OCI-LY1 (cell line): ENCODE results near the gene MAJIN.

Experiments
- H2AFZ ChIP-seq: fragments of 200-600 bp; sonication (generic), shearing (Covaris generic); 2 replicates; pipeline ENCODE4 v1.6.0; 2014; ENCODE audit warnings: antibody characterized with exemption, mild to moderate bottlenecking, low read length
- H3F3A ChIP-seq: fragments of 200-600 bp; sonication (generic), shearing (Covaris generic); 2 replicates; pipeline ENCODE4 v1.6.0; 2014; ENCODE audit warnings: mild to moderate bottlenecking, antibody characterized with exemption, low read length, moderate library complexity; ENCODE audit not compliant: insufficient read depth
- H3K27ac ChIP-seq: fragments of 200-600 bp; sonication (generic); 2 replicates; pipeline ENCODE4 v1.5.1; 2014; ENCODE audit warnings: low read length, mixed run types, mild to moderate bottlenecking, low read depth; ENCODE audit not compliant: poor library complexity, severe bottlenecking
- H3K27me3 ChIP-seq: fragments of 200-600 bp; sonication (generic); 2 replicates; pipeline ENCODE4 v1.6.0; 2014; ENCODE audit warnings: antibody characterized with exemption, mild to moderate bottlenecking, low read length, moderate library complexity; ENCODE audit not compliant: insufficient read depth
- H3K36me3 ChIP-seq: fragments of 200-600 bp; sonication (generic); 2 replicates; pipeline ENCODE4 v1.6.1; 2014; ENCODE audit warnings: mild to moderate bottlenecking, antibody characterized with exemption, low read length, moderate library complexity, mixed read lengths; ENCODE audit not compliant: insufficient read depth
- H3K4me1 ChIP-seq: fragments of 200-600 bp; sonication (generic); 2 replicates; pipeline ENCODE4 v1.5.1; 2014; ENCODE audit warnings: mild to moderate bottlenecking, low read length, moderate library complexity; ENCODE audit not compliant: insufficient read depth, severe bottlenecking
- H3K4me2 ChIP-seq: fragments of 200-600 bp; sonication (generic), shearing (Covaris generic); 2 replicates; pipeline ENCODE4 v1.6.1; 2014; ENCODE audit warnings: low read length
- H3K4me3 ChIP-seq: fragments of 200-600 bp; sonication (generic); 2 replicates; pipeline ENCODE4 v1.5.1; 2014; ENCODE audit warnings: low read length, low read depth, mild to moderate bottlenecking, mixed read lengths; ENCODE audit not compliant: poor library complexity, severe bottlenecking
- H3K79me2 ChIP-seq: fragments of 200-600 bp; shearing (Covaris generic); 2 replicates; pipeline ENCODE4 v1.6.1; 2016; ENCODE audit warnings: mixed run types, low read length, mixed read lengths; ENCODE audit not compliant: insufficient read depth
- H3K9ac ChIP-seq: fragments of 200-600 bp; sonication (generic), shearing (Covaris generic); 2 replicates; pipeline ENCODE4 v1.6.1; 2014; ENCODE audit warnings: mild to moderate bottlenecking, low read length, mixed read lengths
- H3K9me2 ChIP-seq: fragments of 200-600 bp; sonication (generic), shearing (Covaris generic); 2 replicates; pipeline ENCODE4 v1.6.1; 2014; ENCODE audit warnings: low read depth, mild to moderate bottlenecking, low read length, mixed read lengths
- H3K9me3 ChIP-seq: fragments of 200-600 bp; shearing (Covaris generic); 2 replicates; pipeline ENCODE4 v1.6.1; 2014; ENCODE audit warnings: low read length, mixed read lengths
- H4K20me1 ChIP-seq: fragments of 200-600 bp; sonication (generic), shearing (Covaris generic); 2 replicates; pipeline ENCODE4 v1.6.0; 2016; ENCODE audit warnings: mild to moderate bottlenecking, low read length; ENCODE audit not compliant: insufficient read depth
- CTCF ChIP-seq: fragments of 200-600 bp; sonication (generic), shearing (Covaris generic); IDR thresholded peaks from 2 replicates; pipeline ENCODE4 v1.5.1; 2017; ENCODE audit warnings: mild to moderate bottlenecking, antibody characterized with exemption, low read length, moderate library complexity, mixed read lengths
- EZH2 ChIP-seq: fragments of 200-600 bp; sonication (generic), shearing (Covaris generic); IDR thresholded peaks from 2 replicates; pipeline ENCODE4 v1.8.0; 2017; ENCODE audit warnings: borderline replicate concordance, mixed run types, mild to moderate bottlenecking, antibody characterized with exemption, low read length, moderate library complexity, mixed read lengths

Gene MAJIN

GRCh38 chr11:64932324-64932723 lies 39.6 kb downstream of the MAJIN start:
- no peaks in the 10 kb centered on the region for H3K4me1 ChIP-seq
- H3K9ac ChIP-seq, result no peak overlapping the region
- peaks cover 33% of the 10 kb centered on the region for H3K36me3 ChIP-seq
- H3K27ac ChIP-seq, result no peak overlapping the region
- no peaks in the 10 kb centered on the region for H4K20me1 ChIP-seq
- no peaks in the 10 kb centered on the region for H3K27me3 ChIP-seq
- no peaks in the 10 kb centered on the region for H3K9me3 ChIP-seq
- H3K4me2 ChIP-seq, result no peak overlapping the region
- H3K79me2 ChIP-seq, result no peaks in the 10 kb centered on the region
- H3F3A ChIP-seq, result no peaks in the 10 kb centered on the region
- H3K4me3 ChIP-seq, result no peak overlapping the region
- H3K9me2 ChIP-seq, result no peaks in the 10 kb centered on the region
- TF ChIP-seq EZH2 (no peak), CTCF (no peak)
- no peak overlapping the region for H2AFZ ChIP-seq

- no peak overlapping the region for H3K9ac ChIP-seq
- H3K4me3 ChIP-seq, result no peak overlapping the region
- no peak overlapping the region for H3K27ac ChIP-seq
- H2AFZ ChIP-seq, result no peak overlapping the region
- H3K79me2 ChIP-seq, result no peaks in the 10 kb centered on the region
- no peak for TF ChIP-seq CTCF
- no peak for TF ChIP-seq EZH2
- H3K9me3 ChIP-seq, result no peaks in the 10 kb centered on the region
- no peak overlapping the region for H3K4me2 ChIP-seq
- H4K20me1 ChIP-seq, result no peaks in the 10 kb centered on the region
- H3K9me2 ChIP-seq, result no peaks in the 10 kb centered on the region
- H3F3A ChIP-seq, result no peaks in the 10 kb centered on the region
- H3K27me3 ChIP-seq, result no peaks in the 10 kb centered on the region
- peaks cover 33% of the 10 kb centered on the region for H3K36me3 ChIP-seq
- H3K4me1 ChIP-seq, result peaks cover 2% of the 10 kb centered on the region
These were observed 40.6 kb downstream of the MAJIN start for GRCh38 chr11:64931290-64931689.

- Histone ChIP-seq H3K4me1 (peaks cover 9% of the 10 kb centered on the region), H3K27me3 (no peaks in the 10 kb centered on the region), H3K36me3 (peaks cover 33% of the 10 kb centered on the region), H3K4me3 (no peak overlapping the region), H3F3A (no peaks in the 10 kb centered on the region), H4K20me1 (no peaks in the 10 kb centered on the region), H2AFZ (no peak overlapping the region), H3K9me3 (no peaks in the 10 kb centered on the region), H3K27ac (no peak overlapping the region), H3K9ac (no peak overlapping the region), H3K79me2 (no peaks in the 10 kb centered on the region), H3K9me2 (no peaks in the 10 kb centered on the region), H3K4me2 (no peak overlapping the region)
- TF ChIP-seq EZH2 (no peak), CTCF (no peak)
These were observed 41.6 kb downstream of the MAJIN start for GRCh38 chr11:64930340-64930739.
